K562 (cell line): ENCODE results near the gene SMAD3. TPM values are rescaled to one million over a fixed set of nuclear protein-coding genes. Genes with fewer than 3 reads are reported as not detected.

Experiments used
- ATAC-seq: fragments of 200-7000 bp; cut with Tn5 transposase; 3 replicates; pipeline ENCODE4 v1.9.1; 2020; ENCODE audit warnings: moderate library complexity
- BruUV-seq: library from RNA; stranded (reverse); fragments of 400-500 nt; replicated peaks from 2 replicates; lab custom pipeline; 2021; lab: Mats Ljungman, UMichigan
- CTCF ChIA-PET: fragments of 300-600 bp; formaldehyde crosslinking; extraction: SDS; loops from one replicate; lab custom pipeline; 2021; ENCODE audit warnings: low intra/inter-chr PET ratio; lab: Yijun Ruan, JAX
- POLR2A ChIA-PET: fragments of 300-600, 350-650 bp; sonication (Branson Sonifier 250); formaldehyde crosslinking; extraction: SDS; loops from one replicate; lab custom pipeline; 2021; ENCODE audit warnings: antibody characterized with exemption, inconsistent platforms; lab: Yijun Ruan, JAX
- DNase-seq, 4 experiments: peaks; one replicate each; pipeline versions ENCODE4 v3.0.0 to v3.0.0-alpha.2; 2011 to 2018; ENCODE audit warnings: low spot score in 3 of 4, mixed read lengths in 3 of 4; ENCODE audit errors: extremely low read depth in 1 of 4
- FAIRE-seq: peaks from 2 replicates; lab custom pipeline; 2011; peaks lifted over from hg19 to GRCh38; lab: Jason Lieb, UNC
- H2AFZ ChIP-seq: 2 replicates; pipeline ENCODE4 v1.6.0; 2011; ENCODE audit warnings: low read depth, low read length, control low read depth, inconsistent platforms
- H3K27ac ChIP-seq: fragments of 200-600 bp; 3 replicates; pipeline ENCODE4 v1.8.0; 2011; ENCODE audit warnings: low read depth, mild to moderate bottlenecking, control low read depth, inconsistent platforms, low read length, moderate library complexity, mixed read lengths; ENCODE audit errors: extremely low read depth
- H3K27me3 ChIP-seq, 2 experiments: fragments of 300-600 bp in 1 of 2; 2 replicates in 1 of 2; 3 replicates in 1 of 2; pipeline versions ENCODE4 v1.6.0 to v1.8.0; 2011; ENCODE audit warnings: inconsistent platforms in 2 of 2, low read length in 2 of 2, mild to moderate bottlenecking in 1 of 2, mixed read lengths in 1 of 2, moderate library complexity in 1 of 2; ENCODE audit not compliant: control insufficient read depth in 2 of 2, insufficient read depth in 2 of 2
- H3K36me3 ChIP-seq: fragments of 300-600 bp; 3 replicates; pipeline ENCODE4 v1.8.0; 2011; ENCODE audit warnings: mild to moderate bottlenecking, low read length, inconsistent platforms; ENCODE audit not compliant: control insufficient read depth, insufficient read depth
- H3K4me1 ChIP-seq, 2 experiments: fragments of 200-600 bp in 1 of 2; replicated peaks in 1 of 2; 2 replicates in 1 of 2; 3 replicates in 1 of 2; pipeline versions ENCODE4 v1.5.1 to v1.8.0; 2011; ENCODE audit warnings: inconsistent platforms in 2 of 2, low read length in 2 of 2, mild to moderate bottlenecking in 1 of 2, mixed read lengths in 1 of 2, moderate library complexity in 1 of 2; ENCODE audit not compliant: control insufficient read depth in 2 of 2, insufficient read depth in 2 of 2
- H3K4me2 ChIP-seq: 2 replicates; pipeline ENCODE4 v1.6.1; 2011; ENCODE audit warnings: low read length, control low read depth, inconsistent platforms, mixed read lengths; ENCODE audit not compliant: insufficient read depth
- H3K4me3 ChIP-seq: fragments of 200-600 bp; sonication (generic), shearing (Covaris generic); 2 replicates; pipeline ENCODE4 v1.5.1; 2016; ENCODE audit warnings: control low read depth, inconsistent platforms
- H3K79me2 ChIP-seq: fragments of 200-600 bp; 3 replicates; pipeline ENCODE4 v1.8.0; 2011; ENCODE audit warnings: low read length, inconsistent platforms; ENCODE audit not compliant: control insufficient read depth, insufficient read depth
- H3K9ac ChIP-seq, 2 experiments: 2 replicates each; pipeline versions ENCODE4 v1.6.0 to v1.6.1; 2011; ENCODE audit warnings: low read depth in 2 of 2, low read length in 2 of 2, control low read depth in 1 of 2, inconsistent platforms in 1 of 2, mild to moderate bottlenecking in 1 of 2, mixed read lengths in 1 of 2; ENCODE audit not compliant: insufficient read depth in 1 of 2
- H3K9me1 ChIP-seq: one replicate; pipeline ENCODE4 v1.6.0; 2011; ENCODE audit warnings: inconsistent platforms, mild to moderate bottlenecking, low read length, moderate library complexity; ENCODE audit not compliant: control insufficient read depth, insufficient read depth
- H3K9me3 ChIP-seq: replicated peaks from 2 replicates; pipeline ENCODE4 v1.5.1; 2011; ENCODE audit warnings: low read depth, low read length, inconsistent platforms; ENCODE audit not compliant: control insufficient read depth, insufficient read depth
- H4K20me1 ChIP-seq: replicated peaks from 2 replicates; pipeline ENCODE4 v1.6.1; 2011; ENCODE audit warnings: low read length, inconsistent platforms, mixed read lengths; ENCODE audit not compliant: control insufficient read depth, insufficient read depth
- ADNP ChIP-seq: fragments of 200-800 bp; sonication (Bioruptor generic); IDR thresholded peaks from 2 replicates; pipeline ENCODE4 v1.6.1; 2016; ENCODE audit warnings: missing genetic modification characterization, missing compliant biosample characterization
- BHLHE40 ChIP-seq: IDR thresholded peaks from 2 replicates; pipeline ENCODE4 v1.6.1; 2011; ENCODE audit warnings: low read length, improper control_type of control experiment
- FOS ChIP-seq: IDR thresholded peaks from 3 replicates; pipeline ENCODE4 v1.6.1; 2011; ENCODE audit not compliant: insufficient read length; ENCODE audit errors: extremely low read depth
- MAFF ChIP-seq: IDR thresholded peaks from 2 replicates; pipeline ENCODE4 v1.6.1; 2012; ENCODE audit warnings: low read length, improper control_type of control experiment
- POLR2AphosphoS2 ChIP-seq: IDR thresholded peaks from 2 replicates; pipeline ENCODE4 v1.6.1; 2012; ENCODE audit warnings: low read length, improper control_type of control experiment
- TGIF2 ChIP-seq: sonication (generic); formaldehyde crosslinking; IDR thresholded peaks from 2 replicates; pipeline ENCODE4 v1.8.1; 2022; ENCODE audit warnings: mild to moderate bottlenecking, missing genetic modification reagents, moderate library complexity
- ZKSCAN8 ChIP-seq: fragments of 200-800 bp; sonication (Bioruptor generic); IDR thresholded peaks from 2 replicates; pipeline ENCODE4 v1.6.1; 2016; ENCODE audit warnings: missing genetic modification characterization, missing compliant biosample characterization
- WGBS: fragments of 100-300 bp; shearing (Covaris generic); methylation state at CpG from one replicate; pipeline ENCODE4 v1.1.6; 2016; ENCODE audit warnings: low coverage, mixed read lengths; ENCODE audit not compliant: insufficient coverage; ENCODE audit errors: missing lambda C conversion rate; 5-methylcytosine and 5-hydroxymethylcytosine counted together
- in situ Hi-C: fragments of 300-500 bp; cut with MboI; formaldehyde crosslinking; loops from 4 replicates; pipeline ENCODE4 v1.15.0; 2018; ENCODE audit warnings: inconsistent platforms, mixed read lengths
- intact Hi-C: fragments of 100-400 bp; cut with micrococcal nuclease; formaldehyde crosslinking; loops from 2 replicates; pipeline ENCODE4 v1.14.2; 2022
- polyA plus RNA-seq, 8 experiments: library from polyadenylated mRNA; depleted of rRNA in 4 of 8; stranded (reverse) in 5 of 8; unstranded in 3 of 8; fragments of >200 nt; fragmentation: Nextera tagmentation in 2 of 8; fragmentation: Illumina TruSeq in 1 of 8; extraction: Ambion mirVana in 2 of 8; extraction: Trizol in 1 of 8; gene quantifications; 2 replicates each; pipeline versions ENCODE4 v1.2.1 to v1.2.3, GENCODE V29; 2011 to 2014; ENCODE audit warnings: inconsistent platforms in 1 of 8, missing spikeins in 1 of 8
- total RNA-seq, 7 experiments: library from RNA; depleted of rRNA in 6 of 7; stranded (reverse); fragments of >200 nt in 6 of 7; fragmentation: Illumina TruSeq in 2 of 7; extraction: Trizol in 2 of 7; gene quantifications; 2 replicates each; pipeline versions ENCODE4 v1.2.1 to v1.2.3, GENCODE V29; 2011 to 2021; ENCODE audit warnings: low replicate concordance in 1 of 7
- TF ChIP-seq, protein P1 (sequence below): fragments of 450-650 bp; formaldehyde crosslinking; IDR thresholded peaks from 2 replicates; pipeline ENCODE4 v1.4.0; 2020; ENCODE audit warnings: mild to moderate bottlenecking, moderate library complexity

SMAD3 gene
- total and polyA plus RNA-seq, 9 of the 15 experiments (the other 6 are each of a cell fraction or from before 2014, with no cell fraction given) = 4.3 to 39.2 (median 11.1) TPM

- ChIA-PET POLR2A (no interaction called here), CTCF (no interaction called here)
- Histone ChIP-seq H3K9me3 (peaks cover 4% of the 10 kb centered on the region), H3K36me3 (peaks cover 8% of the 10 kb centered on the region; the same call in 1 of the 3 replicates), H3K4me2 (no peak overlapping the region), H3K4me1 (peaks cover 13 to 27% of the 10 kb centered on the region in 2 experiments), H3K27ac (no peak overlapping the region; the same call in 2 of the 3 replicates), H3K9ac (no peak overlapping the region), H3K27me3 (no peaks in the 10 kb centered on the region), H2AFZ (no peak overlapping the region), H4K20me1 (0 out of 2 replicates have a peak, but pooled peaks cover 3% of the 10 kb centered on the region), H3K4me3 (no peak overlapping the region), H3K79me2 (peaks cover 41% of the 10 kb centered on the region), H3K9me1 (no peaks in the 10 kb centered on the region)
- no peak for DNase-seq
- 95% methylated on average over 5 of the region's 5 CpGs for WGBS
- no peak for FAIRE-seq
- ATAC-seq = no peak
- BruUV-seq = no TSS peak
- in situ Hi-C loops (no loop called here), intact Hi-C loops (no loop called here)
- no peak for TF ChIP-seq POLR2AphosphoS2
- TF ChIP-seq, protein P1, sequence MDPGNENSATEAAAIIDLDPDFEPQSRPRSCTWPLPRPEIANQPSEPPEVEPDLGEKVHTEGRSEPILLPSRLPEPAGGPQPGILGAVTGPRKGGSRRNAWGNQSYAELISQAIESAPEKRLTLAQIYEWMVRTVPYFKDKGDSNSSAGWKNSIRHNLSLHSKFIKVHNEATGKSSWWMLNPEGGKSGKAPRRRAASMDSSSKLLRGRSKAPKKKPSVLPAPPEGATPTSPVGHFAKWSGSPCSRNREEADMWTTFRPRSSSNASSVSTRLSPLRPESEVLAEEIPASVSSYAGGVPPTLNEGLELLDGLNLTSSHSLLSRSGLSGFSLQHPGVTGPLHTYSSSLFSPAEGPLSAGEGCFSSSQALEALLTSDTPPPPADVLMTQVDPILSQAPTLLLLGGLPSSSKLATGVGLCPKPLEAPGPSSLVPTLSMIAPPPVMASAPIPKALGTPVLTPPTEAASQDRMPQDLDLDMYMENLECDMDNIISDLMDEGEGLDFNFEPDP (CRISPR knock-in tag) = no peak
- no peak for TF ChIP-seq TGIF2 (CRISPR knock-in tag)
- no peak for TF ChIP-seq ADNP (tag)
- TF ChIP-seq MAFF = no peak
- TF ChIP-seq FOS = no peak
- TF ChIP-seq BHLHE40 = no peak
- TF ChIP-seq ZKSCAN8 (CRISPR knock-in tag) = no peak
Observed at GRCh38 chr15:67110361-67110781, 45.0 kb downstream of the SMAD3 start.
